Keratinocyte (primary cell): ENCODE results near the gene TRIM10.

ENCODE experiments used
- EZH2 ChIP-seq: IDR thresholded peaks from one replicate; pipeline ENCODE4 v1.6.1; 2012; ENCODE audit warnings: inconsistent platforms, mild to moderate bottlenecking, low read length, moderate library complexity
- TF ChIP-seq, protein P1 (sequence below), 3 experiments: IDR thresholded peaks in 1 of 3; conservative IDR thresholded peaks in 1 of 3; optimal IDR thresholded peaks in 1 of 3; 2 replicates in 2 of 3; 3 replicates in 1 of 3; pipeline versions ENCODE3 to v1.5.1; 2011; ENCODE audit warnings: low read length in 3 of 3, mild to moderate bottlenecking in 3 of 3, moderate library complexity in 2 of 3, control low read depth in 1 of 3, inconsistent platforms in 1 of 3; ENCODE audit not compliant: insufficient read depth in 2 of 3; ENCODE audit errors: extremely low read depth in 1 of 3

DNA sequence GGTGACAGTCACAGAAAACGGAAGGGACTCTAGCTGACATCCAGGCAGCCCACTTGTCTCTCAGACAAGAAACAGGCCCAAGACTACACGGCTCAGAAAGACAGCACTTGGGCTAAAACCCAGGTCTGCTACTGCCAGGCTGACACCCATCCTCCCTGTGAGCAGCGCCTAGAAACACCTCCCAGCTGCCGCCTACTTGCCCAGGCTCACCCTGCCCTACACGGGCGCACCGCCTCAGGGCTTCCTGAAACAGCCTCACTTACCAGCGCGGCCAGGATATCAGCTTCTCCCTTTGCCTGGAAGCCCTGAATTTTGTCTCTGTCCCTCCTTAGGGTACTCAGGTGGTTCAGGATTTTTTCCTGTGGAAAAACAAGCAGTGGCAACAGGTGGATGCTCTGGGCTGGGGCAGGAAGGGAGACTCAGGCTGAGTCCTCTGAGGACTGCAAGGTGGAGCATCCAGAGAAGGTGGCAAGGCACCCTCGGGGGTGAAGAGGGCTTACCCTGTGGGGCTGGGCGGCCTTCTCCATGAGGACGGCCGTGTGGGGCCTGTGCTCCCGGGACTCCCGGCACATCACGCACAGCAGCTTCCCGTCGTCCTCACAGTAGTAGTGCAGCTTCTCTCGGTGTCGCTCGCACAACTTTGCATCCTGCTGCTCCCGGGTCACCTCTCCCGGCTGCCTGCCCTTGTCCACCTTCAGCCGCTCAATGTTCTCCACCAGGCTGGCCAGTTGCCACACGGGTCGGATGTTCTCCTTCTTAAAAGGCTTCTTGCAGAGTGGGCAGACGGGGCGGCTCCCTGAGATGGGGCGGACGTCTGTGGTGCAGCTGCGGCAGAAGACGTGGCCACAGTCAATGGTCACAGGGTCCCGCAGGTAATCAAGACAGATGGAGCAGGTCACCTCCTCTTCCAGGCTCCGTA, 37.4 kb upstream of the TRIM10 start:
- TF ChIP-seq, protein P1, sequence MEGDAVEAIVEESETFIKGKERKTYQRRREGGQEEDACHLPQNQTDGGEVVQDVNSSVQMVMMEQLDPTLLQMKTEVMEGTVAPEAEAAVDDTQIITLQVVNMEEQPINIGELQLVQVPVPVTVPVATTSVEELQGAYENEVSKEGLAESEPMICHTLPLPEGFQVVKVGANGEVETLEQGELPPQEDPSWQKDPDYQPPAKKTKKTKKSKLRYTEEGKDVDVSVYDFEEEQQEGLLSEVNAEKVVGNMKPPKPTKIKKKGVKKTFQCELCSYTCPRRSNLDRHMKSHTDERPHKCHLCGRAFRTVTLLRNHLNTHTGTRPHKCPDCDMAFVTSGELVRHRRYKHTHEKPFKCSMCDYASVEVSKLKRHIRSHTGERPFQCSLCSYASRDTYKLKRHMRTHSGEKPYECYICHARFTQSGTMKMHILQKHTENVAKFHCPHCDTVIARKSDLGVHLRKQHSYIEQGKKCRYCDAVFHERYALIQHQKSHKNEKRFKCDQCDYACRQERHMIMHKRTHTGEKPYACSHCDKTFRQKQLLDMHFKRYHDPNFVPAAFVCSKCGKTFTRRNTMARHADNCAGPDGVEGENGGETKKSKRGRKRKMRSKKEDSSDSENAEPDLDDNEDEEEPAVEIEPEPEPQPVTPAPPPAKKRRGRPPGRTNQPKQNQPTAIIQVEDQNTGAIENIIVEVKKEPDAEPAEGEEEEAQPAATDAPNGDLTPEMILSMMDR (optimal IDR thresholded peaks at IDR 0.05 in 1 of 3, IDR thresholded peaks at IDR 0.05 in 1 of 3, conservative IDR thresholded peaks at IDR 0.05 in 1 of 3; ENCODE audit: extremely low read depth in 1 of 3, insufficient read depth in 2 of 3, low read length in 3 of 3), result no peak
- TF ChIP-seq EZH2, result no peak
